Measurements from ENCODE around the gene TGIF1. TPM values are rescaled to one million over a fixed set of nuclear protein-coding genes. Genes with fewer than 3 reads are reported as not detected.
A peak's percentile ranks its signal among the peaks of the same experiment; 100 is the strongest.

Gene TGIF1
- total RNA-seq, 1 donor from 2014 or later = 111 TPM

- peaks cover 3% of the 10 kb centered on the region for H3K36me3 Mint-ChIP-seq (ENCODE audit: insufficient read depth)
- no peak for TF ChIP-seq CTCF (IDR thresholded peaks at IDR 0.05; ENCODE audit: unreplicated experiment)
- H3K4me3 Mint-ChIP-seq (ENCODE audit: low read depth) = peak overlapping the region; percentile 96
- peaks cover 39% of the 10 kb centered on the region for H3K4me1 Mint-ChIP-seq (ENCODE audit: low read depth)
- peak; percentile 47 for DNase-seq (ENCODE audit: low spot score, unreplicated experiment)
- peak overlapping the region; percentile 100 for H3K27ac Mint-ChIP-seq
- H3K27me3 Mint-ChIP-seq = no peaks in the 10 kb centered on the region
- no peaks in the 10 kb centered on the region for H3K9me3 Mint-ChIP-seq (ENCODE audit: low read depth)
These were observed 410 bp upstream of the TGIF1 start for GRCh38 chr18:3449512-3450011.

- no peak for TF ChIP-seq CTCF (IDR thresholded peaks at IDR 0.05; ENCODE audit: unreplicated experiment)
- Mint-ChIP-seq H3K27ac (peak overlapping the region; percentile 98), H3K36me3 (ENCODE audit: insufficient read depth) (peaks cover 3% of the 10 kb centered on the region), H3K9me3 (ENCODE audit: low read depth) (no peaks in the 10 kb centered on the region), H3K4me1 (ENCODE audit: low read depth) (peaks cover 45% of the 10 kb centered on the region), H3K27me3 (no peaks in the 10 kb centered on the region), H3K4me3 (ENCODE audit: low read depth) (peak overlapping the region; percentile 96)
- no peak for DNase-seq (ENCODE audit: low spot score, unreplicated experiment)
These were observed 819 bp downstream of the TGIF1 start for GRCh38 chr18:3450799-3451182.

- Mint-ChIP-seq H3K27ac (peak overlapping the region; percentile 98), H3K27me3 (no peaks in the 10 kb centered on the region), H3K4me3 (ENCODE audit: low read depth) (peak overlapping the region; percentile 96), H3K4me1 (ENCODE audit: low read depth) (peaks cover 49% of the 10 kb centered on the region), H3K36me3 (ENCODE audit: insufficient read depth) (peaks cover 3% of the 10 kb centered on the region), H3K9me3 (ENCODE audit: low read depth) (no peaks in the 10 kb centered on the region)
- DNase-seq (ENCODE audit: low spot score, unreplicated experiment) = peak; percentile 85
- no peak for TF ChIP-seq CTCF (IDR thresholded peaks at IDR 0.05; ENCODE audit: unreplicated experiment)
These were observed 1.4 kb downstream of the TGIF1 start for GRCh38 chr18:3451183-3451988.

GRCh38 chr18:3451989-3452749 lies 2.2 kb downstream of the TGIF1 start:
- Mint-ChIP-seq H3K4me1 (ENCODE audit: low read depth) (peaks cover 50% of the 10 kb centered on the region), H3K36me3 (ENCODE audit: insufficient read depth) (peaks cover 7% of the 10 kb centered on the region), H3K4me3 (ENCODE audit: low read depth) (peak overlapping the region; percentile 96), H3K9me3 (ENCODE audit: low read depth) (no peaks in the 10 kb centered on the region), H3K27ac (peak overlapping the region; percentile 98), H3K27me3 (no peaks in the 10 kb centered on the region)
- no peak for TF ChIP-seq CTCF (IDR thresholded peaks at IDR 0.05; ENCODE audit: unreplicated experiment)
- DNase-seq (ENCODE audit: low spot score, unreplicated experiment) = peak; percentile 28

GRCh38 chr18:3452750-3453539 lies 3.0 kb downstream of the TGIF1 start:
- H3K27ac Mint-ChIP-seq = peak overlapping the region; percentile 98
- no peak for TF ChIP-seq CTCF (IDR thresholded peaks at IDR 0.05; ENCODE audit: unreplicated experiment)
- peaks cover 14% of the 10 kb centered on the region for H3K36me3 Mint-ChIP-seq (ENCODE audit: insufficient read depth)
- DNase-seq (ENCODE audit: low spot score, unreplicated experiment) = no peak
- H3K4me3 Mint-ChIP-seq (ENCODE audit: low read depth) = peak overlapping the region; percentile 96
- H3K27me3 Mint-ChIP-seq = no peaks in the 10 kb centered on the region
- H3K9me3 Mint-ChIP-seq (ENCODE audit: low read depth) = no peaks in the 10 kb centered on the region
- H3K4me1 Mint-ChIP-seq (ENCODE audit: low read depth) = peaks cover 50% of the 10 kb centered on the region

Measured in progenitor cell of endocrine pancreas (in vitro differentiated cells).